ENCODE data around the gene ZMYM4. TPM values are rescaled to one million over a fixed set of nuclear protein-coding genes. Genes with fewer than 3 reads are reported as not detected.

The ZMYM4 gene
- total and polyA plus RNA-seq, 4 donors = 9.0 to 63.8 (median 21.7) TPM

DNA sequence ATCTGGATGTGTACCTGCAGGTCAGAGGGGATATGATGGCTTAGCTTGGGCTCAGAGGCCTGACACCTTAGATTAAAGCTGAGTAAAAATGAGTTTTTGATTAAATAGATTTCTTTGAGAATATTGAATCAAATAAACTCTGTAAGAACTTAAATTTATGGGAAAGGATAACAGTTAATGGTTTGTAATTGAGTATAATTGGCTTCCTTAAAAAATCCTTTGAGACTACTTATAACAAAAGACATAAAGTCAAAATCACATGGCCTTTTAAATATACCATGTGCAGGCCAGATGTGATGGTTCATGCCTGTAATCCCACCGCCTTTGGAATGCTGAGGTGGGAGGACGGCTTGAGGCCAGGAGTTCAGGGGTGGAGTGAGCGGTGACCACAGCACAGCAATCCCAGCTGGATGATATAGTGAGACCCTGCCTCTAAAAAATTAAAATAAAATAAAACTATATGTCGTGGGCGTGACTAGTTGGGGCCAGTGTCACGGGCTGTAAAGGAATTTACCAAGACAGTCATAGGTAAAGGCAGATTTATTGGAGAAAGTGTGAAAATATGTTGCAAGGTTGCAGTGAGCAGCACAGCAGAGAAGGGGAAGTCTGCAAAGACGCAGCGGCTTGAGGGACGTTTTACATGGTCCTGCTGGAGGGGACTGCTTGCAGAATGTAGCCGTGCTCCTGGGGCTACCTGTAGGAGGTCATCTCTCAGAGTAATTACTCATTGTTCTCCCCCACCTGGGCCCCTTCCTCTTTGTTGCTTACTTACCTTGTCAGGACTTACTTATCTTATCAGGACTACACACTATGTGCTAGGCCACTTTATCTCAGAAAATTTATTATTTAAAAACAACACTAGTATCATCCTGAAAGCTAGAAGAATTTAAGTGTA lies 122.3 kb downstream of the ZMYM4 start:
- WGBS, 2 donors = 66 to 88% methylated on average over 10 of the region's 10 CpGs
- TF ChIP-seq, protein P1, sequence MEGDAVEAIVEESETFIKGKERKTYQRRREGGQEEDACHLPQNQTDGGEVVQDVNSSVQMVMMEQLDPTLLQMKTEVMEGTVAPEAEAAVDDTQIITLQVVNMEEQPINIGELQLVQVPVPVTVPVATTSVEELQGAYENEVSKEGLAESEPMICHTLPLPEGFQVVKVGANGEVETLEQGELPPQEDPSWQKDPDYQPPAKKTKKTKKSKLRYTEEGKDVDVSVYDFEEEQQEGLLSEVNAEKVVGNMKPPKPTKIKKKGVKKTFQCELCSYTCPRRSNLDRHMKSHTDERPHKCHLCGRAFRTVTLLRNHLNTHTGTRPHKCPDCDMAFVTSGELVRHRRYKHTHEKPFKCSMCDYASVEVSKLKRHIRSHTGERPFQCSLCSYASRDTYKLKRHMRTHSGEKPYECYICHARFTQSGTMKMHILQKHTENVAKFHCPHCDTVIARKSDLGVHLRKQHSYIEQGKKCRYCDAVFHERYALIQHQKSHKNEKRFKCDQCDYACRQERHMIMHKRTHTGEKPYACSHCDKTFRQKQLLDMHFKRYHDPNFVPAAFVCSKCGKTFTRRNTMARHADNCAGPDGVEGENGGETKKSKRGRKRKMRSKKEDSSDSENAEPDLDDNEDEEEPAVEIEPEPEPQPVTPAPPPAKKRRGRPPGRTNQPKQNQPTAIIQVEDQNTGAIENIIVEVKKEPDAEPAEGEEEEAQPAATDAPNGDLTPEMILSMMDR (IDR thresholded peaks at IDR 0.05; ENCODE audit: control extremely low read depth, extremely low read depth) = no peak
- H3K4me1 ChIP-seq (ENCODE audit: control insufficient read depth in 5 of 5, insufficient read depth in 5 of 5, low read length in 5 of 5) = no peaks in the 10 kb centered on the region
- peaks cover 18 to 48% (median 24%) of the 10 kb centered on the region in 4 donors for H3K36me3 ChIP-seq (ENCODE audit: control insufficient read depth in 4 of 4, insufficient read depth in 4 of 4, low read length in 4 of 4)
- no peak overlapping the region for H3K4me3 ChIP-seq
- DNase-seq (no peak), ATAC-seq (ENCODE audit: insufficient read depth, low FRiP score) (no peak)
- H3K9ac ChIP-seq (ENCODE audit: insufficient read depth in 1 of 2, low read length in 2 of 2) = no peak overlapping the region
- no peaks in the 10 kb centered on the region for H3K9me3 ChIP-seq (ENCODE audit: control insufficient read depth in 4 of 4, insufficient read depth in 3 of 4, low read length in 3 of 4)
- H3K27ac ChIP-seq (ENCODE audit: low read depth in 1 of 2, low read length in 1 of 2) = no peak overlapping the region
- H3K27me3 ChIP-seq (ENCODE audit: control insufficient read depth in 3 of 3, insufficient read depth in 3 of 3, low read length in 2 of 3) = no peaks in the 10 kb centered on the region

DNA sequence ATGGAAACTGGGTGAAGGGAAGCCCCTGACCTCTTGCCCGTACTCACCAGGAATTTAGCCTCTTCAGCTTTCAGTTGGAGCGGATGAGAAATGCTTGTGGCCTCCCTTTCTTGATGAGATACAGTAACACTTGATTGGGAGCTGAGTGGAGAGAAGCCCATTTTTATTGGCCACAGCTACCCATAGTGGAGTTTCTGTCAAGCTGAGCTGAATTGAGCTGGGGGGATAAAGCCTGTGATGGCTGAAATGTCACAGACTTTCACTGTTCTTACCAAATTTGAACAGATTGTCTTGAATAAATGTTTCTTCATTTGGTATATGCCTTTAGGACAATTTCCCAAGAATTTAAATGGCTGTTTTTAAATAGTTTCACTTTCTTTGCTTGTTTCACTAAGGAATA lies 125.9 kb downstream of the ZMYM4 start:
- Histone ChIP-seq H3K27ac (ENCODE audit: low read depth in 1 of 2, low read length in 1 of 2) (no peak overlapping the region), H3K27me3 (ENCODE audit: control insufficient read depth in 3 of 3, insufficient read depth in 3 of 3, low read length in 2 of 3) (no peaks in the 10 kb centered on the region), H3K4me1 (ENCODE audit: control insufficient read depth in 5 of 5, insufficient read depth in 5 of 5, low read length in 5 of 5) (no peaks in the 10 kb centered on the region), H3K9me3 (ENCODE audit: control insufficient read depth in 4 of 4, insufficient read depth in 3 of 4, low read length in 3 of 4) (no peaks in the 10 kb centered on the region), H3K9ac (ENCODE audit: insufficient read depth in 1 of 2, low read length in 2 of 2) (no peak overlapping the region), H3K36me3 (ENCODE audit: control insufficient read depth in 4 of 4, insufficient read depth in 4 of 4, low read length in 4 of 4) (peaks cover 20 to 57% (median 33%) of the 10 kb centered on the region in 4 donors), H3K4me3 (no peak overlapping the region)
- TF ChIP-seq, protein P1 (IDR thresholded peaks at IDR 0.05; ENCODE audit: control extremely low read depth, extremely low read depth) = no peak
- no peak for ATAC-seq (ENCODE audit: insufficient read depth, low FRiP score)
- no peak for DNase-seq
- 94 to 96% methylated on average over 2 of the region's 2 CpGs for WGBS, 2 donors

DNA sequence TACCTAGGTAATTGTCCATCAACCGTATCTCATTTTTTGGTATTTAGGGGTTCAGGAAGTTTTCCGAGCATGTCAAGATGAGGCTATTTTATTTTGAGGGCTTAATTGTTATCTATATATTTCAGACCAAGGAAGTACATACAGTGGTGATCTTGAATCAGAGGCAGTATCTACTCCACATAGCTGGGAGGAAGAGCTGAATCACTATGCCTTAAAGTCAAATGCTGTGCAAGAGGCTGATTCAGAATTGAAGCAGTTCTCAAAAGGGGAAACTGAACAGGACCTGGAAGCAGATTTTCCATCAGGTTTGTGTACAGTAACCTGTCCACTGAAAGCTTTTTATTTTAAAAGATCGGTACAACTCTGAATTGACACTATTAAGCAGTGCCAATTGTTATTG lies 130.2 kb downstream of the ZMYM4 start:
- 93 to 97% methylated on average over 3 of the region's 3 CpGs for WGBS, 2 donors
- DNase-seq (no peak), ATAC-seq (ENCODE audit: insufficient read depth, low FRiP score) (no peak)
- TF ChIP-seq, protein P1 (IDR thresholded peaks at IDR 0.05; ENCODE audit: control extremely low read depth, extremely low read depth) = no peak
- Histone ChIP-seq H3K4me3 (no peak overlapping the region), H3K4me1 (ENCODE audit: control insufficient read depth in 5 of 5, insufficient read depth in 5 of 5, low read length in 5 of 5) (no peaks in the 10 kb centered on the region), H3K9ac (ENCODE audit: insufficient read depth in 1 of 2, low read length in 2 of 2) (no peak overlapping the region), H3K27ac (ENCODE audit: low read depth in 1 of 2, low read length in 1 of 2) (no peak overlapping the region), H3K9me3 (ENCODE audit: control insufficient read depth in 4 of 4, insufficient read depth in 3 of 4, low read length in 3 of 4) (peaks cover 0 to 4% (median 0%) of the 10 kb centered on the region in 4 donors), H3K36me3 (ENCODE audit: control insufficient read depth in 4 of 4, insufficient read depth in 4 of 4, low read length in 4 of 4) (peaks cover 17 to 60% (median 38%) of the 10 kb centered on the region in 4 donors), H3K27me3 (ENCODE audit: control insufficient read depth in 3 of 3, insufficient read depth in 3 of 3, low read length in 2 of 3) (no peaks in the 10 kb centered on the region)
